Gastrocnemius medialis (tissue), 4 donors: ENCODE measurements around the gene PLCL2. TPM values are rescaled to one million over a fixed set of nuclear protein-coding genes. Genes with fewer than 3 reads are reported as not detected.

Experiments used
- ATAC-seq, 2 donors: fragments of 150-250 bp; one replicate each; pipeline ENCODE4 v1.9.1; 2016
- DNase-seq, 2 donors: peaks; one replicate each; pipeline ENCODE4 v3.0.0-alpha.2; 2019
- H3K27ac ChIP-seq, 4 donors: fragments of 200-600 bp; sonication (generic); 1 replicate in 1 of 4; 2 replicates in 3 of 4; pipeline ENCODE4 v1.5.1; 2016 to 2018; ENCODE audit warnings: mild to moderate bottlenecking in 2 of 4, moderate library complexity in 1 of 4
- H3K27me3 ChIP-seq, 3 donors: fragments of 200-600 bp; sonication (generic) in 2 of 3; 1 replicate in 1 of 3; 2 replicates in 2 of 3; pipeline versions ENCODE4 v1.5.1 to v1.6.0; 2016 to 2019; ENCODE audit warnings: mild to moderate bottlenecking in 1 of 3, moderate library complexity in 1 of 3
- H3K36me3 ChIP-seq, 2 donors: fragments of 200-600 bp; sonication (generic) in 1 of 2; one replicate each; pipeline ENCODE4 v1.5.1; 2017 to 2018
- H3K4me1 ChIP-seq, 2 donors: fragments of 200-600 bp; sonication (generic) in 1 of 2; one replicate each; pipeline ENCODE4 v1.5.1; 2016 to 2017; ENCODE audit warnings: mild to moderate bottlenecking in 2 of 2
- H3K4me3 ChIP-seq, 4 donors: fragments of 200-600 bp; sonication (generic) in 3 of 4; 1 replicate in 1 of 4; 2 replicates in 3 of 4; pipeline ENCODE4 v1.5.1; 2016 to 2019; ENCODE audit warnings: mild to moderate bottlenecking in 2 of 4
- H3K9me3 ChIP-seq, 3 donors: fragments of 200-600 bp; sonication (generic) in 2 of 3; 1 replicate in 1 of 3; 2 replicates in 2 of 3; pipeline ENCODE4 v1.5.1; 2016 to 2019
- POLR2A ChIP-seq, 2 donors: fragments of 450-650 bp; IDR thresholded peaks; one replicate each; pipeline ENCODE4 v1.6.1; 2017; ENCODE audit warnings: antibody characterized with exemption in 2 of 2, mild to moderate bottlenecking in 2 of 2, moderate library complexity in 2 of 2
- in situ Hi-C, 4 donors: fragments of 200-750 bp; cut with MboI; loops; one replicate each; pipeline versions ENCODE4 v1.15.0 to v1.8.0; 2017; ENCODE audit warnings: low sequenced_read_pairs in 4 of 4
- intact Hi-C: fragments of 100-400 bp; cut with DNase I; formaldehyde crosslinking; loops from one replicate; pipeline ENCODE4 v1.15.1; 2023; ENCODE audit warnings: low total_unique reads
- total RNA-seq, 4 donors: library from RNA; depleted of rRNA; stranded (reverse); fragments of >200 nt; gene quantifications; one replicate each; pipeline versions ENCODE4 v1.1.0 to v1.2.3, GENCODE V29; 2016
- TF ChIP-seq, protein P1 (sequence below), 5 experiments: fragments of 450-650 bp in 3 of 5; fragments of 200-600 bp in 2 of 5; sonication (generic) in 2 of 5; IDR thresholded peaks in 4 of 5; conservative IDR thresholded peaks in 1 of 5; 1 replicate in 4 of 5; 2 replicates in 1 of 5; pipeline ENCODE4 v1.5.1; 2016 to 2019; ENCODE audit warnings: antibody characterized with exemption in 5 of 5, mild to moderate bottlenecking in 3 of 5, moderate library complexity in 3 of 5

The PLCL2 gene
- total RNA-seq = 10 to 100 TPM; 23.9 to 37.2 (median 32.7) TPM

DNA sequence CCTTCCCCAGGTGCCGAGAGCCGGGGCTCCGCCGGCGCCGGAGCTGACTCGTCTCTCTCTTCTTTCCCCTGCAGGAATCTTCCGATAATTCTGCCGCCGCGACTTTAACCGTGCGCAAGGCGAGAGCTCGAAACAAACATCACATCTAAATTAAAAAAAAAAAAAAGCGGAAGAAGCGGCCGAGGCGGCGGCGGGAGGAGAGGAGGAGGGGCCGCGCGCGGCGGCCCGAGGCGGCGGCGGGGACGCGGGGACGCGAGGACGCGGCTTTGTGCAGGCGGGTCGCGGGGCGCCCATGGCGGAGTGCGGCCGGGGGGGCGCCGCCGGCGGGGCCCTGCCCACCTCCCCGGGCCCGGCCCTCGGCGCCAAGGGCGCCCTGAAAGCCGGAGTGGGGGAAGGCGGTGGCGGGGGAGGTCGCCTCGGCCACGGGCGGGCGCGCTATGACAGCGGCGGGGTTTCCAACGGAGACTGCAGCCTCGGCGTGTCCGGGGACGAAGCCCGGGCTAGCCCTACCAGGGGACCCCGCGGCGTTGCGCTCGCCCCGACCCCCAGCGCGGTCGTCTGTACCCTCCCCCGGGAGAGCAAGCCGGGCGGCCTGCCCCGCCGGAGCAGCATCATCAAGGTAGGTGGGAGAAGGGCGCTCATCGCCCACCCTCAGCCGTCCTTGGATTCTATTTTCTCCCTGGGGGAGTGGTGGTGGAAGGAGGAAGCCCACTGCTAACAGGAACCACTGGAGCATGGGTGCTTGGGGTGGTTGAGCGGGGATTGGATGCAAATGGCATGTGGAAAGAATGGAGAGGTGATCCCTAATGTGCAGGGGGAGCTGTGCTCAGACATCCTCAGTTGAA is at the start of gene PLCL2:
TSS of gene PLCL2 (plus strand) at position 208 of the 845 bp plus-strand sequence. CDS start at position 293, 85 bp downstream.
- H3K27me3 ChIP-seq = no peaks in the 10 kb centered on the region
- no peaks in the 10 kb centered on the region for H3K36me3 ChIP-seq
- no peaks in the 10 kb centered on the region for H3K9me3 ChIP-seq
- peaks cover 63 to 66% of the 10 kb centered on the region in 2 donors for H3K4me1 ChIP-seq
- ATAC-seq (peak; percentile 43 to 50), DNase-seq (no peak)
- in situ Hi-C loops = no loop called here
- intact Hi-C loops = loop anchor here (2.0 to 5.0 kb wide), 4 partner anchors 43 to 256 kb away; no protein-coding TSS in a partner anchor
- TF ChIP-seq POLR2A (IDR thresholded peaks at IDR 0.05) = peak in 1 of 2 donors; percentile 59
- TF ChIP-seq, protein P1, sequence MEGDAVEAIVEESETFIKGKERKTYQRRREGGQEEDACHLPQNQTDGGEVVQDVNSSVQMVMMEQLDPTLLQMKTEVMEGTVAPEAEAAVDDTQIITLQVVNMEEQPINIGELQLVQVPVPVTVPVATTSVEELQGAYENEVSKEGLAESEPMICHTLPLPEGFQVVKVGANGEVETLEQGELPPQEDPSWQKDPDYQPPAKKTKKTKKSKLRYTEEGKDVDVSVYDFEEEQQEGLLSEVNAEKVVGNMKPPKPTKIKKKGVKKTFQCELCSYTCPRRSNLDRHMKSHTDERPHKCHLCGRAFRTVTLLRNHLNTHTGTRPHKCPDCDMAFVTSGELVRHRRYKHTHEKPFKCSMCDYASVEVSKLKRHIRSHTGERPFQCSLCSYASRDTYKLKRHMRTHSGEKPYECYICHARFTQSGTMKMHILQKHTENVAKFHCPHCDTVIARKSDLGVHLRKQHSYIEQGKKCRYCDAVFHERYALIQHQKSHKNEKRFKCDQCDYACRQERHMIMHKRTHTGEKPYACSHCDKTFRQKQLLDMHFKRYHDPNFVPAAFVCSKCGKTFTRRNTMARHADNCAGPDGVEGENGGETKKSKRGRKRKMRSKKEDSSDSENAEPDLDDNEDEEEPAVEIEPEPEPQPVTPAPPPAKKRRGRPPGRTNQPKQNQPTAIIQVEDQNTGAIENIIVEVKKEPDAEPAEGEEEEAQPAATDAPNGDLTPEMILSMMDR (IDR thresholded peaks at IDR 0.05 in 4 of 5, conservative IDR thresholded peaks at IDR 0.05 in 1 of 5) = no peak
- H3K4me3 ChIP-seq = peak within 1 kb of the TSS; percentile 87 to 93 (median 90)
- peak within 1 kb of the TSS; percentile 93 to 98 (median 96) for H3K27ac ChIP-seq

DNA sequence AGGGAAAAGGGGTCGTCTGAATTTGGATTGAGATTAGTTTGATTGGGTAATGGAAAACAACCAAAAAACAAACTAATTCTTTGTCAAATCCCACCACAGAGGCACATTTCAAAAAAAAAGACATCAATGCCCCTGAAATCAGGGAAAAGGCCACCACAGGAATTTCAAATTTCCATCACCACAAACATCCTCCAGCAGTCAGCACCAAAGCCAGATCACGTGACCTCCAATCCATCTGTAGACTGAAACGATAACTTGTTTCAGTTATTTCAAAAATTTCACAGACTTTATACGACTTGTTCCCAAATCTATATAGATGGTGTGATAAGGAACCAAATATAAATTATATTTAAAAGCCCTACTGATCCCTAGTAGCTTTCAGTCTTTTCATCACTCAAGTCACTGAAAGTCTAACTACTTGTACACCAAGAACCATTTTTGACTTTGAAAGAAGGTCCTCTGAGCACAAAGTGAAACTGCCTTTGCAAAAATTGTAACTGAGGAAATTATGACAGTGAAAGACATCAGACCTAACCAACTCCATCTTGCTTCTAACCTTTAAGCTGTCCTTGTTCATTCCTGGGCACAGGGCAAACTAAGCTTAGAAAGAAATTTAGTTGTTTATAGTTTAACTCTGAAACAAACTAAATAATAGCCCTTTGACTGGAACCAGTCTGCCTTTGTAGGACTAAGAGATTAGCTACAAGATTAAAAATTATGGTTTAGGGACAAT is 48.1 kb upstream of the PLCL2 start:
- H3K27ac ChIP-seq = peak overlapping the region in 3 of 4 donors; percentile 73 to 90 (median 80)
- in situ Hi-C loops = no loop called here
- intact Hi-C loops = loop anchor here (5.0 kb wide), 2 partner anchors 256 to 306 kb away; no protein-coding TSS in a partner anchor
- peaks cover 35 to 37% of the 10 kb centered on the region in 2 donors for H3K4me1 ChIP-seq
- TF ChIP-seq, protein P1 (IDR thresholded peaks at IDR 0.05 in 4 of 5, conservative IDR thresholded peaks at IDR 0.05 in 1 of 5) = no peak
- TF ChIP-seq POLR2A (IDR thresholded peaks at IDR 0.05) = no peak
- DNase-seq = no peak
- no peak for ATAC-seq
- no peaks in the 10 kb centered on the region for H3K36me3 ChIP-seq
- H3K27me3 ChIP-seq = no peaks in the 10 kb centered on the region
- H3K9me3 ChIP-seq = no peaks in the 10 kb centered on the region
- H3K4me3 ChIP-seq = peak overlapping the region in 1 of 4 donors; percentile 50

DNA sequence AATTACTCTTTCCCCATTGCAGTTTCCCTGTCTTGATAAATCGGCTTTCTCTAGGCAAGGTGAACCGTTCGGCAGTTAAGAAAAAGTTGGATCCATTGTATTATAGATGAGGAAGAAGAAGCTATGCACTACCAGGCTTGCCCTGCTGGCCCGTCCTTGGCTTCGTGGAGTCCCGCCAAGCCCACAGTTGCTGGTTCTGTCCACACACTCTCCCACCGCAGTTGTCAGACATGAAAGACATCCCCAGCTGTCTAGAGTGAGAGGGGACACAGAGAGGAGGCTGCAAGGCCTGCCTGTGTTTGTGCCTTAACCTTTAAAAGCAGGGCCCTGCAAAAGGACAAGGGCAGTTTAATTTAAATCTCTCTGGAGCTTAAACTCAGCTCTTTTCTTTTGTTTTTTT is 47.2 kb upstream of the PLCL2 start:
- no peak for TF ChIP-seq POLR2A (IDR thresholded peaks at IDR 0.05)
- TF ChIP-seq, protein P1 (IDR thresholded peaks at IDR 0.05 in 4 of 5, conservative IDR thresholded peaks at IDR 0.05 in 1 of 5) = peak in 4 of 5 experiments; percentile 23 to 50 (median 35)
- peak; percentile 50 to 90 for DNase-seq
- no peaks in the 10 kb centered on the region for H3K36me3 ChIP-seq
- no peaks in the 10 kb centered on the region for H3K27me3 ChIP-seq
- no peaks in the 10 kb centered on the region for H3K9me3 ChIP-seq
- intact Hi-C loops = loop anchor here (2.0 to 5.0 kb wide), 3 partner anchors 67 to 305 kb away; no protein-coding TSS in a partner anchor
- peak; percentile 64 to 80 for ATAC-seq
- in situ Hi-C loops = no loop called here
- peak overlapping the region; percentile 24 to 50 (median 36) for H3K4me3 ChIP-seq
- H3K4me1 ChIP-seq = peaks cover 44 to 45% of the 10 kb centered on the region in 2 donors
- peak overlapping the region; percentile 73 to 90 (median 79) for H3K27ac ChIP-seq

DNA sequence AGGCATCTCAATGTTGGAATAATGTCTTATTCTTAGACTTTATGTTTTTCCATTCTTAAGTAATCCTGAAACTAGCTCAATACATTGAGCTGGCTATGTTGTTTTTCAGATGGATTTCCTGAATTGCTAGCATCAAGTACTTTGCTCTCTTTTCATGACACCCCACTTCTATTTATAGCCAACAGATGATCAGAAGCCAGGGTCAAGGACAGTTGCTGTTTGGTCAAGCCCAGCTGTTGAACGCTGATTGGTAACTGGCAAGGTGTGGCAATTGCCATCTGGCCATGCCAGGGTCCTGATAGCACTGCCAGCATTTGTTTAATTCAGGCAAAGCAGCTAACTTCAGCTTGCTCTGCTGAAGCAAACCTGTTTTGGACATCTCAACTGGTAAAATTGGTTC is 46.2 kb upstream of the PLCL2 start:
- no peaks in the 10 kb centered on the region for H3K36me3 ChIP-seq
- H3K4me3 ChIP-seq = peak overlapping the region; percentile 25 to 50 (median 40)
- intact Hi-C loops = loop anchor here (2.0 to 5.0 kb wide), 3 partner anchors 68 to 304 kb away; no protein-coding TSS in a partner anchor
- peak; percentile 57 to 76 for ATAC-seq
- peak in 1 of 2 donors; percentile 19 for TF ChIP-seq POLR2A (IDR thresholded peaks at IDR 0.05)
- TF ChIP-seq, protein P1 (IDR thresholded peaks at IDR 0.05 in 4 of 5, conservative IDR thresholded peaks at IDR 0.05 in 1 of 5) = no peak
- H3K27ac ChIP-seq = peak overlapping the region; percentile 73 to 90 (median 79)
- in situ Hi-C loops = no loop called here
- peaks cover 52 to 53% of the 10 kb centered on the region in 2 donors for H3K4me1 ChIP-seq
- H3K9me3 ChIP-seq = no peaks in the 10 kb centered on the region
- no peaks in the 10 kb centered on the region for H3K27me3 ChIP-seq
- peak; percentile 28 to 79 for DNase-seq
